OCI-LY1 (cell line): ENCODE results near the gene TUBA4B.

Experiments used
- H2AFZ ChIP-seq: fragments of 200-600 bp; sonication (generic), shearing (Covaris generic); 2 replicates; pipeline ENCODE4 v1.6.0; 2014; ENCODE audit warnings: antibody characterized with exemption, mild to moderate bottlenecking, low read length
- H3F3A ChIP-seq: fragments of 200-600 bp; sonication (generic), shearing (Covaris generic); 2 replicates; pipeline ENCODE4 v1.6.0; 2014; ENCODE audit warnings: mild to moderate bottlenecking, antibody characterized with exemption, low read length, moderate library complexity; ENCODE audit not compliant: insufficient read depth
- H3K27ac ChIP-seq: fragments of 200-600 bp; sonication (generic); 2 replicates; pipeline ENCODE4 v1.5.1; 2014; ENCODE audit warnings: low read length, mixed run types, mild to moderate bottlenecking, low read depth; ENCODE audit not compliant: poor library complexity, severe bottlenecking
- H3K27me3 ChIP-seq: fragments of 200-600 bp; sonication (generic); 2 replicates; pipeline ENCODE4 v1.6.0; 2014; ENCODE audit warnings: antibody characterized with exemption, mild to moderate bottlenecking, low read length, moderate library complexity; ENCODE audit not compliant: insufficient read depth
- H3K36me3 ChIP-seq: fragments of 200-600 bp; sonication (generic); 2 replicates; pipeline ENCODE4 v1.6.1; 2014; ENCODE audit warnings: mild to moderate bottlenecking, antibody characterized with exemption, low read length, moderate library complexity, mixed read lengths; ENCODE audit not compliant: insufficient read depth
- H3K4me1 ChIP-seq: fragments of 200-600 bp; sonication (generic); 2 replicates; pipeline ENCODE4 v1.5.1; 2014; ENCODE audit warnings: mild to moderate bottlenecking, low read length, moderate library complexity; ENCODE audit not compliant: insufficient read depth, severe bottlenecking
- H3K4me2 ChIP-seq: fragments of 200-600 bp; sonication (generic), shearing (Covaris generic); 2 replicates; pipeline ENCODE4 v1.6.1; 2014; ENCODE audit warnings: low read length
- H3K4me3 ChIP-seq: fragments of 200-600 bp; sonication (generic); 2 replicates; pipeline ENCODE4 v1.5.1; 2014; ENCODE audit warnings: low read length, low read depth, mild to moderate bottlenecking, mixed read lengths; ENCODE audit not compliant: poor library complexity, severe bottlenecking
- H3K79me2 ChIP-seq: fragments of 200-600 bp; shearing (Covaris generic); 2 replicates; pipeline ENCODE4 v1.6.1; 2016; ENCODE audit warnings: mixed run types, low read length, mixed read lengths; ENCODE audit not compliant: insufficient read depth
- H3K9ac ChIP-seq: fragments of 200-600 bp; sonication (generic), shearing (Covaris generic); 2 replicates; pipeline ENCODE4 v1.6.1; 2014; ENCODE audit warnings: mild to moderate bottlenecking, low read length, mixed read lengths
- H3K9me2 ChIP-seq: fragments of 200-600 bp; sonication (generic), shearing (Covaris generic); 2 replicates; pipeline ENCODE4 v1.6.1; 2014; ENCODE audit warnings: low read depth, mild to moderate bottlenecking, low read length, mixed read lengths
- H3K9me3 ChIP-seq: fragments of 200-600 bp; shearing (Covaris generic); 2 replicates; pipeline ENCODE4 v1.6.1; 2014; ENCODE audit warnings: low read length, mixed read lengths
- H4K20me1 ChIP-seq: fragments of 200-600 bp; sonication (generic), shearing (Covaris generic); 2 replicates; pipeline ENCODE4 v1.6.0; 2016; ENCODE audit warnings: mild to moderate bottlenecking, low read length; ENCODE audit not compliant: insufficient read depth
- EZH2 ChIP-seq: fragments of 200-600 bp; sonication (generic), shearing (Covaris generic); IDR thresholded peaks from 2 replicates; pipeline ENCODE4 v1.8.0; 2017; ENCODE audit warnings: borderline replicate concordance, mixed run types, mild to moderate bottlenecking, antibody characterized with exemption, low read length, moderate library complexity, mixed read lengths
- TF ChIP-seq, protein P1 (sequence below): fragments of 200-600 bp; sonication (generic), shearing (Covaris generic); IDR thresholded peaks from 2 replicates; pipeline ENCODE4 v1.5.1; 2017; ENCODE audit warnings: mild to moderate bottlenecking, antibody characterized with exemption, low read length, moderate library complexity, mixed read lengths

The TUBA4B gene

DNA sequence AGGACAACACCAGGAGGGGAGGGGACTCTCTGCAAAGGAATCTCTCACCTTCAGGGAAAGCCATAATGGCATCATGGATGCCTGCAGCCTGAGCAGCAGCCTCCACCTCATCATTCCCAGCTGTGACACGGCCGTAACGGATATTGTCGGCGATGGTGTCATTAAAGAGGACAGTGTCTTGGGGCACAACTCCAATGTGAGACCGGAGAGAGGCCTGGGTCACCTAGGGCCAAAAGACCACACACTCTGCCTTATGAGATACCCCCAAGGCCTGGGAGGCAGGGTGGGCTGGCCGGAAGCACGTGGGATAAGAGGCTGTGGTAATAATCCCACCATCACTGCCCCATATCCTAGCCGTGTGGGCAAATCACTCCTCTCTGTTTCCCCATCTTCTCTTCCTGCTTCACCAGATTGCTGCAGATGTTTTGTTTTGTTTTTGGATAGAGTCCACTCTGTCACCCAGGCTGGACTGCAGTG is 42.1 kb upstream of the TUBA4B start:
- no peaks in the 10 kb centered on the region for H3K79me2 ChIP-seq
- H4K20me1 ChIP-seq: no peaks in the 10 kb centered on the region
- H3K9me2 ChIP-seq: no peaks in the 10 kb centered on the region
- TF ChIP-seq EZH2: no peak
- TF ChIP-seq, protein P1, sequence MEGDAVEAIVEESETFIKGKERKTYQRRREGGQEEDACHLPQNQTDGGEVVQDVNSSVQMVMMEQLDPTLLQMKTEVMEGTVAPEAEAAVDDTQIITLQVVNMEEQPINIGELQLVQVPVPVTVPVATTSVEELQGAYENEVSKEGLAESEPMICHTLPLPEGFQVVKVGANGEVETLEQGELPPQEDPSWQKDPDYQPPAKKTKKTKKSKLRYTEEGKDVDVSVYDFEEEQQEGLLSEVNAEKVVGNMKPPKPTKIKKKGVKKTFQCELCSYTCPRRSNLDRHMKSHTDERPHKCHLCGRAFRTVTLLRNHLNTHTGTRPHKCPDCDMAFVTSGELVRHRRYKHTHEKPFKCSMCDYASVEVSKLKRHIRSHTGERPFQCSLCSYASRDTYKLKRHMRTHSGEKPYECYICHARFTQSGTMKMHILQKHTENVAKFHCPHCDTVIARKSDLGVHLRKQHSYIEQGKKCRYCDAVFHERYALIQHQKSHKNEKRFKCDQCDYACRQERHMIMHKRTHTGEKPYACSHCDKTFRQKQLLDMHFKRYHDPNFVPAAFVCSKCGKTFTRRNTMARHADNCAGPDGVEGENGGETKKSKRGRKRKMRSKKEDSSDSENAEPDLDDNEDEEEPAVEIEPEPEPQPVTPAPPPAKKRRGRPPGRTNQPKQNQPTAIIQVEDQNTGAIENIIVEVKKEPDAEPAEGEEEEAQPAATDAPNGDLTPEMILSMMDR: no peak
- peaks cover 76% of the 10 kb centered on the region for H3K36me3 ChIP-seq
- H3F3A ChIP-seq: 0 out of 2 replicates have a peak, but pooled peaks cover 3% of the 10 kb centered on the region
- H3K27me3 ChIP-seq: no peaks in the 10 kb centered on the region
- peaks cover 19% of the 10 kb centered on the region for H3K4me1 ChIP-seq
- H3K9me3 ChIP-seq: no peaks in the 10 kb centered on the region
- no peak overlapping the region; the same call in 1 of the 2 replicates for H3K9ac ChIP-seq
- H3K4me3 ChIP-seq: no peak overlapping the region
- peak overlapping the region; percentile 45 for H3K27ac ChIP-seq
- H3K4me2 ChIP-seq: no peak overlapping the region
- H2AFZ ChIP-seq: no peak overlapping the region

DNA sequence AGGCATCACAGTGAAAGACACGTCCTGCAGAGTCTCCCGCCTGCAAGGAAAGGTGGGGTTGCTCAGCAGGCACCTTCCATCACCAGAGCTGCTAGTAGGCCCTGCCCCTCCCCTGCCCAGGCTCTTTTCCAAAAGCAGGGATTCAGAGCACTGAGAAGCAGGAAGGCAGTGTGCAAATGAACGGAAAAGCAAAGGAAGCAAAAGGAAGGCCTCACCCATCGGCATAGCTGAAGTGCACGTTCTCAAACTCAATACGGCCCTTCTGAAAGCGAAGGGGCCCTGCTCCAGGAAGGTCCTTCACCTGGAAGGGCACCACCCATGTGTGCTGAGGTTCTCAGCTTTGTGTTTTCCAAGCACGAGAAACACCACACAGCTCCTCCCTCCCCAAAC is 40.0 kb upstream of the TUBA4B start:
- peaks cover 15% of the 10 kb centered on the region for H3K4me1 ChIP-seq
- H3K9ac ChIP-seq: no peak overlapping the region
- H3K9me3 ChIP-seq: no peaks in the 10 kb centered on the region
- no peaks in the 10 kb centered on the region for H3K79me2 ChIP-seq
- H3K27me3 ChIP-seq: no peaks in the 10 kb centered on the region
- H3K4me3 ChIP-seq: no peak overlapping the region
- TF ChIP-seq, protein P1: no peak
- no peak for TF ChIP-seq EZH2
- H3K27ac ChIP-seq: no peak overlapping the region
- H3K36me3 ChIP-seq: peaks cover 79% of the 10 kb centered on the region
- H3F3A ChIP-seq: 0 out of 2 replicates have a peak, but pooled peaks cover 3% of the 10 kb centered on the region
- H3K9me2 ChIP-seq: no peaks in the 10 kb centered on the region
- H2AFZ ChIP-seq: no peak overlapping the region
- no peak overlapping the region for H3K4me2 ChIP-seq
- H4K20me1 ChIP-seq: no peaks in the 10 kb centered on the region

GRCh38 chr2:219213486-219214071 is 39.5 kb upstream of the TUBA4B start:
- Histone ChIP-seq H3K9ac (no peak overlapping the region), H3K4me3 (no peak overlapping the region), H3K36me3 (peaks cover 74% of the 10 kb centered on the region)

More at GRCh38 chr2:219213486-219214071, 39.5 kb upstream of the TUBA4B start:
- Histone ChIP-seq H3K4me2 (no peak overlapping the region), H3F3A (0 out of 2 replicates have a peak, but pooled peaks cover under 1% of the 10 kb centered on the region), H3K27me3 (no peaks in the 10 kb centered on the region), H3K4me1 (peaks cover 15% of the 10 kb centered on the region), H3K79me2 (no peaks in the 10 kb centered on the region), H3K9me2 (no peaks in the 10 kb centered on the region), H4K20me1 (no peaks in the 10 kb centered on the region), H3K27ac (no peak overlapping the region), H3K9me3 (no peaks in the 10 kb centered on the region), H2AFZ (no peak overlapping the region)
- TF ChIP-seq, protein P1: no peak
- no peak for TF ChIP-seq EZH2
